Trophoblast cell (in vitro differentiated cells and primary cell): ENCODE results near the gene SMTN.

ENCODE experiments used
- DNase-seq, 2 donors: peaks; one replicate each; pipeline ENCODE4 v3.0.0-alpha.2; 2016
- H2AFZ ChIP-seq: 2 replicates; pipeline ENCODE4 v1.6.1; 2013; ENCODE audit warnings: low read length, moderate library complexity, mild to moderate bottlenecking; ENCODE audit not compliant: insufficient read depth, poor library complexity
- H2AK5ac ChIP-seq: 2 replicates; pipeline ENCODE4 v1.6.1; 2013; ENCODE audit warnings: mild to moderate bottlenecking, low read length
- H2BK120ac ChIP-seq: 2 replicates; pipeline ENCODE4 v1.6.1; 2013; ENCODE audit warnings: low read length, mild to moderate bottlenecking, moderate library complexity; ENCODE audit not compliant: insufficient read depth, poor library complexity
- H2BK12ac ChIP-seq: 2 replicates; pipeline ENCODE4 v1.6.1; 2013; ENCODE audit warnings: mild to moderate bottlenecking, low read length, moderate library complexity
- H2BK5ac ChIP-seq: 2 replicates; pipeline ENCODE4 v1.6.1; 2013; ENCODE audit warnings: low read length, low read depth, moderate library complexity, mild to moderate bottlenecking; ENCODE audit not compliant: poor library complexity
- H3K14ac ChIP-seq: 2 replicates; pipeline ENCODE4 v1.6.1; 2013; ENCODE audit warnings: mild to moderate bottlenecking, low read length
- H3K18ac ChIP-seq: 2 replicates; pipeline ENCODE4 v1.6.1; 2013; ENCODE audit warnings: mild to moderate bottlenecking, low read length
- H3K23ac ChIP-seq: 2 replicates; pipeline ENCODE4 v1.6.1; 2013; ENCODE audit warnings: low read length
- H3K27ac ChIP-seq: 2 replicates; pipeline ENCODE4 v1.5.1; 2013; ENCODE audit warnings: low read depth, mild to moderate bottlenecking, inconsistent platforms, low read length, moderate library complexity
- H3K27me3 ChIP-seq: 2 replicates; pipeline ENCODE4 v1.6.1; 2013; ENCODE audit warnings: inconsistent platforms, mild to moderate bottlenecking, low read length, moderate library complexity; ENCODE audit not compliant: insufficient read depth
- H3K36me3 ChIP-seq, 2 experiments: 1 replicate in 1 of 2; 2 replicates in 1 of 2; pipeline ENCODE4 v1.6.1; 2013; ENCODE audit warnings: low read length in 2 of 2, mild to moderate bottlenecking in 2 of 2, moderate library complexity in 1 of 2; ENCODE audit not compliant: insufficient read depth in 2 of 2, control insufficient read depth in 1 of 2
- H3K4ac ChIP-seq: 2 replicates; pipeline ENCODE4 v1.6.1; 2013; ENCODE audit warnings: low read depth, mild to moderate bottlenecking, low read length, moderate library complexity
- H3K4me1 ChIP-seq, 2 experiments: 1 replicate in 1 of 2; 2 replicates in 1 of 2; pipeline ENCODE4 v1.6.1; 2013; ENCODE audit warnings: low read length in 2 of 2, mild to moderate bottlenecking in 2 of 2, moderate library complexity in 1 of 2; ENCODE audit not compliant: insufficient read depth in 2 of 2, control insufficient read depth in 1 of 2
- H3K4me2 ChIP-seq: 2 replicates; pipeline ENCODE4 v1.6.1; 2013; ENCODE audit warnings: inconsistent platforms, mild to moderate bottlenecking, low read length, moderate library complexity
- H3K4me3 ChIP-seq: 2 replicates; pipeline ENCODE4 v1.5.1; 2013; ENCODE audit warnings: mild to moderate bottlenecking, low read depth, low read length, inconsistent platforms
- H3K79me1 ChIP-seq: one replicate; pipeline ENCODE4 v1.6.1; 2013; ENCODE audit warnings: low read length
- H3K79me2 ChIP-seq: 2 replicates; pipeline ENCODE4 v1.6.1; 2013; ENCODE audit warnings: low read length, mild to moderate bottlenecking; ENCODE audit not compliant: control insufficient read depth, insufficient read depth, poor library complexity
- H3K9ac ChIP-seq: 2 replicates; pipeline ENCODE4 v1.6.1; 2013; ENCODE audit warnings: mild to moderate bottlenecking, low read length
- H3K9me3 ChIP-seq: 2 replicates; pipeline ENCODE4 v1.6.1; 2013; ENCODE audit warnings: low read depth, mild to moderate bottlenecking, control low read depth, inconsistent platforms, low read length; ENCODE audit not compliant: insufficient read depth
- H4K12ac ChIP-seq: 2 replicates; pipeline ENCODE4 v1.6.1; 2013; ENCODE audit warnings: low read depth, mild to moderate bottlenecking, low read length, moderate library complexity
- H4K8ac ChIP-seq: 2 replicates; pipeline ENCODE4 v1.6.1; 2013; ENCODE audit warnings: low read depth, mild to moderate bottlenecking, low read length, moderate library complexity
- H4K91ac ChIP-seq: one replicate; pipeline ENCODE4 v1.6.1; 2013; ENCODE audit warnings: low read depth, mild to moderate bottlenecking, low read length, moderate library complexity
- WGBS: extraction: QIAGEN DNeasy Blood & Tissue Kit; methylation state at CpG from one replicate; pipeline ENCODE4 v1.1.7; 2013; ENCODE audit warnings: missing lambda C conversion rate; ENCODE audit not compliant: insufficient read length, insufficient coverage; ENCODE audit errors: extremely low coverage; 5-methylcytosine and 5-hydroxymethylcytosine counted together

SMTN gene

DNA sequence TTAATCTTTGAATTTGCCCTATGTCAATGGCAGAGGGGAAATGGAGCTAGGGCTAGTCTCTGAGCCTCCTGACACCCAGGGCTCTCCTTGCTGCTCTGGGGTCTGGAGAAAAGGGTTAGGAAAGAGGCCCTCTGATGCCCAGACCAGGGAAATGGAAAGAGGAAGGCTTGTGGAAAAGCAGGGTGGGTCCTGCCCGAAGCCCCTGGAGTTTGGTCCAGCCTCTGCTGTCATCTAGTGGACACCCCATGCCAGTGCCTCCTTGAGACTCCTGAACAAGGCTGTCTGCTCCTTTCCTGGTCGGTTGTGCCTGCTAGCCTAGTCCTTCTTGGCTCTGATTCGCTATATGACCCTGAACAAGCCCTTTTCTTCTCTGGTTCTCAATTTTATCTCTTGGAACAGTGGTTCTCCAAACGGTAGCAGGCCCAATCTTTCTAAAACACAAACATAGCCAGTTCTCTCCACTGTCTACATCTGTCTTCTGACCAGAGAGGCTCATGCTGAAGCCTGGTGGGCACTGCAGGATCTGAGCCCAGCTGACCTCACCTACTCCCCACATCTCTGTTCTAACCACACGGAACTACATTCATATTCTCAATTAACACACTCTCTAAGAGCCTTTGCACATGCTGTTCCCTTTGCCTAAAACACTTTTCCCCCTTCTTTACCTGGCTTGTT lies 68.0 kb downstream of the SMTN start:
- Histone ChIP-seq H3K4ac (no peak overlapping the region), H4K12ac (no peak overlapping the region), H3K79me2 (no peaks in the 10 kb centered on the region), H3K14ac (peak overlapping the region; percentile 6), H2BK120ac (peak overlapping the region; percentile 26), H2BK5ac (peak overlapping the region; percentile 53), H3K18ac (peak overlapping the region; percentile 7), H3K27ac (peak overlapping the region; percentile 77), H4K91ac (peak overlapping the region; percentile 59), H3K79me1 (peaks cover 3% of the 10 kb centered on the region), H3K27me3 (no peaks in the 10 kb centered on the region), H3K23ac (no peak overlapping the region), H3K9ac (no peak overlapping the region), H3K4me2 (no peak overlapping the region), H4K8ac (peak overlapping the region; percentile 15), H3K4me1 (peaks cover 5 to 13% of the 10 kb centered on the region in 2 experiments), H3K9me3 (no peaks in the 10 kb centered on the region), H3K36me3 (no peaks in the 10 kb centered on the region), H2BK12ac (peak overlapping the region; percentile 34), H2AK5ac (no peak overlapping the region), H2AFZ (no peak overlapping the region), H3K4me3 (no peak overlapping the region)
- DNase-seq = peak; percentile 64 to 74
- no CpG with 5 or more reads among the region's 5 CpGs for WGBS

DNA sequence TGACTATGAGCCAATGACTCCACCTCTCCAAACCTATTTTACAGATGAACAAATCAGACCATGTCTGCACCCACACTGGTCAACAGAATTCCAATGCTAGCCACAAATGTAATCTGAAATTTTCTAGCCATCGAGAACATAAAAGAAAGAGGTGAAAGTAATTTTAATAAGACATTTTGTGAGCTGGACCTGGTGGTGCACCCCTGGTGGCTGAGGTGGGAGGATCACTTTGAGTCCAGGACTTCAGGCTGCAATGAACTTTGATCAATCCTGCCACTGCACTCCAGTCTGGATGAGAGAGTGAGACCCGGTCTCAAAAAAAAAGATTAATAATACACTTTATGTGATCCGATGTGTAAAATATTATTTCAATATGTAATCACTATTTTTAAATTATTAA lies 69.5 kb downstream of the SMTN start:
- Histone ChIP-seq H3K36me3 (no peaks in the 10 kb centered on the region), H3K4ac (no peak overlapping the region), H3K9me3 (no peaks in the 10 kb centered on the region), H3K27ac (no peak overlapping the region), H2AFZ (no peak overlapping the region), H4K12ac (no peak overlapping the region), H3K14ac (peak overlapping the region; percentile 1), H2AK5ac (no peak overlapping the region), H3K27me3 (no peaks in the 10 kb centered on the region), H2BK5ac (peak overlapping the region; percentile 54), H4K91ac (peak overlapping the region; percentile 70), H3K9ac (no peak overlapping the region), H3K23ac (no peak overlapping the region), H3K4me3 (no peak overlapping the region), H2BK120ac (peak overlapping the region; percentile 84), H2BK12ac (peak overlapping the region; percentile 37), H3K18ac (no peak overlapping the region), H3K79me2 (no peaks in the 10 kb centered on the region), H3K4me1 (peaks cover 5 to 13% of the 10 kb centered on the region in 2 experiments), H3K79me1 (peaks cover 3% of the 10 kb centered on the region), H3K4me2 (no peak overlapping the region), H4K8ac (peak overlapping the region; percentile 59)
- DNase-seq = no peak
- WGBS = no CpG with 5 or more reads among the region's 3 CpGs

DNA sequence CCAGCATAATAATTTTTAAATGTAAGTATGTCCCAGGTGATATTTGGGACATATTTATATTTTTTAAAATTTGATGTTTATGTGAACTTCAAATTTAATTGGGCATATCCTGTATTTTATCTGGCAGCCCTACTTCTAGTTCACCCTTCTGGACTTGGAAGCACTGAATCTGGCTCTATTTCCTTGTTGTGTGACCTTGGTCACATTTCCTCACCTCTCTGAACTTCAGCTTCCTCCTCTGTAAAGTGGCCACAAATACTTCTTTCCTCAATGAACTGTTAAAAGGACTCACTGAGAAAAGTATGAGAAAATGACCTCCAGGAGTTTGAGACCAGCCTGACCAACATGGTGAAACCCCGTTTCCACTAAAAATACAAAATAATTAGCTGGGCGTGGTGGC lies 70.8 kb downstream of the SMTN start:
- Histone ChIP-seq H3K4me1 (peaks cover 5 to 13% of the 10 kb centered on the region in 2 experiments), H3K18ac (no peak overlapping the region), H2BK120ac (no peak overlapping the region), H3K14ac (no peak overlapping the region), H3K4me3 (no peak overlapping the region), H4K91ac (no peak overlapping the region), H2BK12ac (no peak overlapping the region), H3K4ac (no peak overlapping the region), H2AFZ (no peak overlapping the region), H3K9me3 (no peaks in the 10 kb centered on the region), H4K12ac (no peak overlapping the region), H2BK5ac (no peak overlapping the region), H3K79me1 (peaks cover 3% of the 10 kb centered on the region), H3K23ac (no peak overlapping the region), H3K79me2 (no peaks in the 10 kb centered on the region), H2AK5ac (no peak overlapping the region), H3K27me3 (no peaks in the 10 kb centered on the region), H4K8ac (no peak overlapping the region), H3K27ac (no peak overlapping the region), H3K9ac (no peak overlapping the region), H3K4me2 (no peak overlapping the region), H3K36me3 (no peaks in the 10 kb centered on the region)
- WGBS = no CpG with 5 or more reads among the region's 2 CpGs
- DNase-seq = no peak

DNA sequence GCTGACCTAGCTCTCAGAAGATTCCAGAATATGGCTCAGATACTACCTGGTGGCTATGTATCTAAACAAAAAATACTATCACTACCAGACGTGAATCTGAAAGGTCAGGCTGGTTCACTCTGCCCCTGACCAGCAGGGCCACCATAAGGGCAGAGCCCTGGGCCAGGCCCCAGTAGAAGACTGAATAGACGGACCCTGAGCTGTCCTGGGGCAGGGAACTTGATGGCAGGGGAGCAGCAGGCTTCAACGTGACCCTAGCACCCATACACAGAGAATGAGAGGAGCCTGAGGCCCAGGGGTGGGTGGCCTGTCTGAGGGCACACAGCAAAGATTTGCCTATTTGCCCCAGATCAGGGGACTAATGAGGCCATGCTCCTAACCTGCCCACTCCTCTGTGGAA lies 72.2 kb downstream of the SMTN start:
- H2AK5ac ChIP-seq = peak overlapping the region; percentile 53
- H2BK12ac ChIP-seq = peak overlapping the region; percentile 79
- no peak overlapping the region for H3K18ac ChIP-seq
- no peaks in the 10 kb centered on the region for H3K27me3 ChIP-seq
- peak overlapping the region; percentile 34 for H4K91ac ChIP-seq
- H3K9ac ChIP-seq = no peak overlapping the region
- no peak overlapping the region for H3K4me2 ChIP-seq
- no peak overlapping the region for H4K8ac ChIP-seq
- DNase-seq = no peak
- H4K12ac ChIP-seq = no peak overlapping the region
- no peak overlapping the region for H2BK120ac ChIP-seq
- no peak overlapping the region for H2AFZ ChIP-seq
- no CpG with 5 or more reads among the region's 3 CpGs for WGBS
- H3K9me3 ChIP-seq = no peaks in the 10 kb centered on the region
- no peak overlapping the region for H3K14ac ChIP-seq
- H3K36me3 ChIP-seq = no peaks in the 10 kb centered on the region
- no peaks in the 10 kb centered on the region for H3K79me2 ChIP-seq
- H2BK5ac ChIP-seq = no peak overlapping the region
- H3K27ac ChIP-seq = no peak overlapping the region
- peaks cover 3% of the 10 kb centered on the region for H3K79me1 ChIP-seq
- no peak overlapping the region for H3K4ac ChIP-seq
- H3K4me3 ChIP-seq = no peak overlapping the region
- peaks cover 5 to 13% of the 10 kb centered on the region in 2 experiments for H3K4me1 ChIP-seq
- H3K23ac ChIP-seq = no peak overlapping the region
